Cardiac septum (tissue), 1 donor: ENCODE results near the gene ZXDB. TPM values are rescaled to one million over a fixed set of nuclear protein-coding genes. Genes with fewer than 3 reads are reported as not detected.

Source experiments
- DNase-seq: peaks from one replicate; pipeline ENCODE4 v3.0.0-alpha.2; 2020; ENCODE audit warnings: low spot score
- intact Hi-C: fragments of 100-400 bp; cut with DNase I; formaldehyde crosslinking; loops from one replicate; pipeline ENCODE4 v1.14.0; 2022
- total RNA-seq: library from RNA; stranded (reverse); fragmentation: NEBNext Ultra II Directional; extraction: Animal tissue kit (Norgen Biotek cat#: 25700); gene quantifications from one replicate; pipeline ENCODE4 v1.2.1, GENCODE V29; 2021
- donor health status: DM: no; HTN: no; CAD: no.

The ZXDB gene
- total RNA-seq, 1 donor from 2014 or later: 6.2 TPM

DNA sequence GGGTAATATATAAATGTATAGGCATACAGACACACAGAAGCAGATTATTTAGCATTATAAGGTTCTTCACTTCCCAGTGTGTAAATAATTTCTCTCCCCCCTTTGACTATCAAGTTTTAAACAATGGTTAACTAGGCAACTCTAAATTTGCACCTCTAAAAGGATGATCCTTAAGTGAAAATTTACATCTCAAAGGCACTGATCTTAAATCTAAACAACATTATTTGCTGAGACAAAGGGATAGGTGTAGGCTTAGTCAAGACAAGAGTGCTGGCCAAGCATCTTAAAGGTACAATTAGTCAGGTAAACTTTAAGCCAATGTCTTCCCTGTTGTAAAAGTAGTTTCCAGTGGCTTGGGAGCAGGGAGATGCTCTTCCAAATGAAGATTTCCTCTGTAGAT lies 55.2 kb downstream of the ZXDB start:
- intact Hi-C loops: loop anchor here (10.0 kb wide), 1 partner anchor 58 kb away; no protein-coding TSS in a partner anchor
- DNase-seq: no peak

Other genes starting within 250 kb of the ZXDB start
- gene NLRP2B, start 88.2 kb downstream of the ZXDB start, total RNA-seq: not detected